Esophagus muscularis mucosa (tissue), 3 donors: ENCODE results near the gene MGAT5B.
"Not testable (repeated sequence)": the region's sequence is repeated elsewhere in the genome, so short reads cannot be mapped to it uniquely, and the experiment has no call there.

Experiments
- CTCF ChIP-seq, 3 experiments: fragments of 200-600 bp in 2 of 3; fragments of 450-650 bp in 1 of 3; sonication (generic) in 2 of 3; IDR thresholded peaks; one replicate each; pipeline ENCODE4 v1.5.1; 2017 to 2019; ENCODE audit warnings: antibody characterized with exemption in 3 of 3, mild to moderate bottlenecking in 2 of 3, moderate library complexity in 1 of 3
- POLR2A ChIP-seq: fragments of 450-650 bp; IDR thresholded peaks from one replicate; pipeline ENCODE4 v1.6.1; 2017; ENCODE audit warnings: antibody characterized with exemption, moderate library complexity, mild to moderate bottlenecking, low read depth

- TF ChIP-seq CTCF (IDR thresholded peaks at IDR 0.05); POLR2A: not testable (repeated sequence)
These were observed 25.1 kb upstream of the MGAT5B start for GRCh38 chr17:76843068-76843467.
